Large intestine (tissue), 3 donors: ENCODE results near the gene STX8. TPM values are rescaled to one million over a fixed set of nuclear protein-coding genes. Genes with fewer than 3 reads are reported as not detected.

ENCODE experiments used
- DNase-seq, 2 donors: peaks; one replicate each; pipeline versions ENCODE4 v3.0.0 to v3.0.0-alpha.2; 2013
- H3K27ac ChIP-seq: one replicate; pipeline ENCODE4 v1.5.1; 2013; ENCODE audit warnings: low read length
- H3K27me3 ChIP-seq: 2 replicates; pipeline ENCODE4 v1.6.1; 2013; ENCODE audit warnings: low read length; ENCODE audit not compliant: control insufficient read depth, insufficient read depth
- H3K36me3 ChIP-seq: 2 replicates; pipeline ENCODE4 v1.6.1; 2013; ENCODE audit warnings: low read length; ENCODE audit not compliant: control insufficient read depth, insufficient read depth
- H3K4me1 ChIP-seq: one replicate; pipeline ENCODE4 v1.6.1; 2013; ENCODE audit warnings: low read length; ENCODE audit not compliant: control insufficient read depth, insufficient read depth
- H3K4me3 ChIP-seq: one replicate; pipeline ENCODE4 v1.5.1; 2013; ENCODE audit warnings: low read length
- H3K9me3 ChIP-seq: one replicate; pipeline ENCODE4 v1.6.1; 2013; ENCODE audit warnings: mild to moderate bottlenecking, low read depth, low read length, moderate library complexity; ENCODE audit not compliant: control insufficient read depth
- WGBS: methylation state at CpG from one replicate; pipeline ENCODE4 v1.1.5; 2013; ENCODE audit warnings: low lambda C conversion rate; ENCODE audit not compliant: insufficient coverage; 5-methylcytosine and 5-hydroxymethylcytosine counted together
- polyA plus RNA-seq: library from polyadenylated mRNA; unstranded; fragments of 120-200 nt; gene quantifications from one replicate; pipeline ENCODE4 v1.2.1, GENCODE V29; 2013

STX8 gene
- polyA plus RNA-seq, 1 donor = 53.6 TPM

DNA sequence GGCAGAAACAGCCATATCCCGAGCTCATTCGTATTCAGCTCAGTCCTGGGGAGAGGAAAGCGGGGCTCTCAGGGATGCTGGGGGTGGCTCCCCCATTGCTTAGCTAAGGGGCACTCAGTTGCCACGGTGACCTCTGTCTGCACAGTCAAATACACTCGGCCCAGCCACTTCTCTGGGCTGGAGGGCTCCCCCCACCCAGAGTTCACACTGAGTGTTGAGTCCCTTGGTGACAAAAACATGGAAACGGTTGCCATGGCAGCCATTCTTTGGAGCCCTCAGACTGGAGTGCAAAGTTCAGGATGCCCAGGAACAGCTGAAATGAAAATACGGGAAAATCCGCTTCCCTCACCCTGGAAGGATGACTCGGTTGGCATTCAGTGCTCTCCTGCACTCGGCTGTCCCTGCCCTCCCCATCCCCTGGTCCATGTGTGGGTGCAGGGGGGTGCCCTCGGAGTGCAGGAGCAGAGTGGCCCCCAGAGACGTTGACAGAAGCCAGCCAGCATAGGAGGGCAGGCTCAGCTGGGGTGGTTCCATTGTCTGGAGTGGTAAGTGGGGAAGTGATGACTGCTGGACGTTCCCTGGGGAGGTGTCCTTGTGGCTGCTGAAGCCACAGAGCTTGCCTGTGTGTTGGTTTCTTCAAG, 337.8 kb downstream of the STX8 start:
- H3K36me3 ChIP-seq = no peaks in the 10 kb centered on the region
- WGBS = 10% methylated on average over 2 of the region's 13 CpGs
- no peaks in the 10 kb centered on the region for H3K27me3 ChIP-seq
- no peak overlapping the region for H3K27ac ChIP-seq
- peaks cover 56% of the 10 kb centered on the region for H3K4me1 ChIP-seq
- no peaks in the 10 kb centered on the region for H3K9me3 ChIP-seq
- no peak overlapping the region for H3K4me3 ChIP-seq
- peak; percentile 72 to 88 for DNase-seq

- Histone ChIP-seq H3K4me1 (peaks cover 52% of the 10 kb centered on the region), H3K27me3 (no peaks in the 10 kb centered on the region), H3K9me3 (no peaks in the 10 kb centered on the region), H3K4me3 (no peak overlapping the region), H3K36me3 (no peaks in the 10 kb centered on the region), H3K27ac (no peak overlapping the region)
- WGBS = no CpG with 5 or more reads among the region's 3 CpGs
- no peak for DNase-seq
Observed at GRCh38 chr17:9237053-9237410, 338.6 kb downstream of the STX8 start.

- DNase-seq = no peak
- no CpG with 5 or more reads among the region's 7 CpGs for WGBS
- Histone ChIP-seq H3K4me3 (no peak overlapping the region), H3K27me3 (no peaks in the 10 kb centered on the region), H3K4me1 (peaks cover 48% of the 10 kb centered on the region), H3K36me3 (no peaks in the 10 kb centered on the region), H3K27ac (no peak overlapping the region), H3K9me3 (peaks cover 4% of the 10 kb centered on the region)
Observed at GRCh38 chr17:9236286-9237052, 339.2 kb downstream of the STX8 start.

DNA sequence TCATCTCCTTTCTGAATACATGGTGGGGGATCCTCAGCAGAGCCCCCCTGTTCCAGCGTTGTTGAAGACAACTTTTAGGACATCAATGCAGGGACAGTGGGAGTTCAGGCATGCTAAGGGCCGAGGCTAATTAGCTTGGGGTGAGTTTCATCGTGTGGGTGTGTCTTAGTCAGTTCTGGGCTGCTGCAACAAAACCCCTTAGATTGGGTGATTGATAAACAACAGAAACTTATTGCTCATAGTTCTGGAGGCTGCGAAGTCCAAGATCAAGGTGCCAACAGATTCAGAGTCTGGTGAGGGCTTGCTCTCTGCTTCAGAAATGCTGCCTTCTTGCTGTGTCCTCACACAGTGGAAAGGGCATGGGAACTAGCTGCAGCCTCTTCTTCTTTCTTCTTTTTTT, 340.3 kb downstream of the STX8 start:
- H3K36me3 ChIP-seq = no peaks in the 10 kb centered on the region
- no peaks in the 10 kb centered on the region for H3K27me3 ChIP-seq
- H3K27ac ChIP-seq = no peak overlapping the region
- no peak for DNase-seq
- no peak overlapping the region for H3K4me3 ChIP-seq
- WGBS = no CpG with 5 or more reads among the region's 4 CpGs
- peaks cover 4% of the 10 kb centered on the region for H3K9me3 ChIP-seq
- peaks cover 38% of the 10 kb centered on the region for H3K4me1 ChIP-seq

DNA sequence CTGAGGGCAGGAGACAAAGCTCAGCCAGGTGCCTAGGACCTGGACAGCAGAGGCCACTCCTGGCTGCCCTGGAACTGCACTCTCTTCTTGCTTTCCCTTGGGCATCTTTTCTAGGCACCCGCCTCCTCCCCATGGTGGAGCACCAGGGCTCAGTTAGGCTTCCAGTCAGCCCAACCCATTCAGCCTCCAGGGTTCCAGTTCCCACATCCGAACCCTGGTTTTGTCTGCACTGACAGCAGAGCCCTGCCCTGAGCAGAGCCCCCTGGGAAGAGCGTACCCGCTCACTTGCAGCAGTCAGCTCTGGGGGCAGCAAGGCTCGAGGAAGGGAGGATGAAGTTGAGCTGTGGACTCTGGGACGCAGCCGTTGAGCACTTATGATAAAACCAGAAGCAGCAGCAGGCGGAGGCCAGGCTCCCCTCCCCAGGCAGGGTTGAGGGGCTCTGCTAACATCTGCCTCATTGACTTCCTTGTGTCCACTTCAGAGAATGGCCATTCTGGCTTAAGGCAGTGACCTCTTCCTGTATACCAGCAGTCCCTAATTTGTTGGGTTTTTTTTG, 341.2 kb downstream of the STX8 start:
- no CpG with 5 or more reads among the region's 8 CpGs for WGBS
- DNase-seq = no peak
- peaks cover 34% of the 10 kb centered on the region for H3K4me1 ChIP-seq

GRCh38 chr17:9233761-9234160, 341.9 kb downstream of the STX8 start:
- DNase-seq = no peak
- peaks cover 27% of the 10 kb centered on the region for H3K4me1 ChIP-seq
- no peak overlapping the region for H3K27ac ChIP-seq
- H3K9me3 ChIP-seq = peaks cover 4% of the 10 kb centered on the region
- H3K4me3 ChIP-seq = no peak overlapping the region
- H3K36me3 ChIP-seq = no peaks in the 10 kb centered on the region
- WGBS = no CpG with 5 or more reads among the region's 7 CpGs
- H3K27me3 ChIP-seq = no peaks in the 10 kb centered on the region

More for the DNA sequence above, 341.2 kb downstream of the STX8 start:
- Histone ChIP-seq H3K4me3 (no peak overlapping the region), H3K36me3 (no peaks in the 10 kb centered on the region), H3K9me3 (peaks cover 4% of the 10 kb centered on the region), H3K27me3 (no peaks in the 10 kb centered on the region), H3K27ac (no peak overlapping the region)

GRCh38 chr17:9233271-9233599, 342.4 kb downstream of the STX8 start:
- WGBS = no CpG with 5 or more reads among the region's 9 CpGs
- Histone ChIP-seq H3K36me3 (no peaks in the 10 kb centered on the region), H3K4me3 (no peak overlapping the region), H3K27ac (no peak overlapping the region), H3K27me3 (no peaks in the 10 kb centered on the region), H3K4me1 (peaks cover 23% of the 10 kb centered on the region), H3K9me3 (peaks cover 4% of the 10 kb centered on the region)
- no peak for DNase-seq

- DNase-seq = peak in 1 of 2 donors; percentile 37
- Histone ChIP-seq H3K4me1 (peaks cover 21% of the 10 kb centered on the region), H3K27me3 (no peaks in the 10 kb centered on the region), H3K27ac (no peak overlapping the region), H3K4me3 (no peak overlapping the region), H3K9me3 (peaks cover 4% of the 10 kb centered on the region), H3K36me3 (no peaks in the 10 kb centered on the region)
- WGBS = no CpG with 5 or more reads among the region's 22 CpGs
Observed at GRCh38 chr17:9232591-9233270, 342.9 kb downstream of the STX8 start.

- Histone ChIP-seq H3K27ac (no peak overlapping the region), H3K4me1 (peaks cover 17% of the 10 kb centered on the region)
- no CpG with 5 or more reads among the region's 6 CpGs for WGBS
Observed at GRCh38 chr17:9232155-9232475, 343.5 kb downstream of the STX8 start.

DNA sequence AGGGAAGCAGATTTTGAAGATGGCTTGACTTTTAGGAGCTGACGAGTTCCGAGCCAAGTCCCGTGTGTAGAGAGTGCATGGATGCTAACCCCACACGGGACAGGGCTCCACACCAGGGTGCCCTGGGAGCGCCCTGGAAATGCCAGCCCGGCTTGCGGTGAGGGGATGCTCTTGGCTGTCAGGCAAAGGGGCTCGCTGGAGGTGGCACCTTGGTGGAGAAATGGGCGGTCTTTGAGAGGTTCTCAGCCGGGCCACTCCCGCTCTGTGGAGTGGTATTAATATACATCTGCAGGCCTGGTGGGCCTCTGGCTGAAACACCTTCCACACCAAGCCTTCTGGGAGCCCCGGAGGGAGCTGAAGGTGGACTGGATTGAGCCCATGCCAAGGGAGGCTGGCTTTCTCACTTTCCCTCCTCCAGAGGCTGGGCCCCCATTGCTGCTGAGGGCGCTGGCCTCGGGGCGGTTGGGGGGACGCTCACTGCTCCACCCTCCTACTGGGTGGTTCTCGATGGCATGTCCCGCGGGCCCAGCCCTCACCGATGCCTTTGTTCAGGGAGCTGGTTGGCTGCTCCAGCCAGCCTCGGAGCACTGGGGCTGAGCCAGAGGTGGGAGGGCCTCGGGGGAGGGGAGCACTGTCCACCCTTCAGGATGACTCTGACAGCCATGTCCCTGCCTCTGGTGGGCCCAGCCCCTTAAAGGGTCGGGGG, 344.0 kb downstream of the STX8 start:
- H3K4me1 ChIP-seq = peaks cover 17% of the 10 kb centered on the region
- peaks cover 4% of the 10 kb centered on the region for H3K9me3 ChIP-seq
- no peak overlapping the region for H3K4me3 ChIP-seq
- H3K27me3 ChIP-seq = no peaks in the 10 kb centered on the region
- no CpG with 5 or more reads among the region's 23 CpGs for WGBS
- no peak overlapping the region for H3K27ac ChIP-seq
- no peak for DNase-seq
- no peaks in the 10 kb centered on the region for H3K36me3 ChIP-seq

More at GRCh38 chr17:9232155-9232475, 343.5 kb downstream of the STX8 start:
- no peak overlapping the region for H3K4me3 ChIP-seq
- H3K27me3 ChIP-seq = no peaks in the 10 kb centered on the region
- DNase-seq = no peak
- H3K36me3 ChIP-seq = no peaks in the 10 kb centered on the region
- H3K9me3 ChIP-seq = peaks cover 4% of the 10 kb centered on the region
